ENCODE results near the gene OR8D2. TPM values are rescaled to one million over a fixed set of nuclear protein-coding genes. Genes with fewer than 3 reads are reported as not detected.

Gene OR8D2
- total and polyA plus RNA-seq, 2 donors from 2014 or later = not detected

- H3K36me3 ChIP-seq (ENCODE audit: control insufficient read depth in 2 of 3, insufficient read depth in 3 of 3, low read length in 3 of 3) = no peaks in the 10 kb centered on the region
- FAIRE-seq = no peak
These were observed 24.3 kb upstream of the OR8D2 start for GRCh38 chr11:124344346-124344745.

GRCh38 chr11:124340142-124340447 is 20.1 kb upstream of the OR8D2 start:
- Histone ChIP-seq H3K27me3 (ENCODE audit: control insufficient read depth, insufficient read depth, low read length) (no peaks in the 10 kb centered on the region), H3K9me3 (ENCODE audit: control insufficient read depth in 2 of 3, insufficient read depth in 1 of 3, low read length in 3 of 3) (no peaks in the 10 kb centered on the region), H3K9ac (ENCODE audit: low read length in 3 of 3) (no peak overlapping the region), H3K4me3 (ENCODE audit: low read length in 3 of 3) (no peak overlapping the region), H3K4me1 (ENCODE audit: control insufficient read depth in 2 of 3, insufficient read depth in 2 of 3, low read depth in 1 of 3, low read length in 3 of 3) (no peaks in the 10 kb centered on the region), H3K36me3 (ENCODE audit: control insufficient read depth in 2 of 3, insufficient read depth in 3 of 3, low read length in 3 of 3) (no peaks in the 10 kb centered on the region), H3K27ac (ENCODE audit: low read depth in 2 of 2, low read length in 2 of 2) (no peak overlapping the region)
- no peak for DNase-seq
- intact Hi-C loops (cut with DNase I) = no loop called here
- TF ChIP-seq, protein P1, sequence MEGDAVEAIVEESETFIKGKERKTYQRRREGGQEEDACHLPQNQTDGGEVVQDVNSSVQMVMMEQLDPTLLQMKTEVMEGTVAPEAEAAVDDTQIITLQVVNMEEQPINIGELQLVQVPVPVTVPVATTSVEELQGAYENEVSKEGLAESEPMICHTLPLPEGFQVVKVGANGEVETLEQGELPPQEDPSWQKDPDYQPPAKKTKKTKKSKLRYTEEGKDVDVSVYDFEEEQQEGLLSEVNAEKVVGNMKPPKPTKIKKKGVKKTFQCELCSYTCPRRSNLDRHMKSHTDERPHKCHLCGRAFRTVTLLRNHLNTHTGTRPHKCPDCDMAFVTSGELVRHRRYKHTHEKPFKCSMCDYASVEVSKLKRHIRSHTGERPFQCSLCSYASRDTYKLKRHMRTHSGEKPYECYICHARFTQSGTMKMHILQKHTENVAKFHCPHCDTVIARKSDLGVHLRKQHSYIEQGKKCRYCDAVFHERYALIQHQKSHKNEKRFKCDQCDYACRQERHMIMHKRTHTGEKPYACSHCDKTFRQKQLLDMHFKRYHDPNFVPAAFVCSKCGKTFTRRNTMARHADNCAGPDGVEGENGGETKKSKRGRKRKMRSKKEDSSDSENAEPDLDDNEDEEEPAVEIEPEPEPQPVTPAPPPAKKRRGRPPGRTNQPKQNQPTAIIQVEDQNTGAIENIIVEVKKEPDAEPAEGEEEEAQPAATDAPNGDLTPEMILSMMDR (IDR thresholded peaks at IDR 0.05; ENCODE audit: borderline replicate concordance, extremely low read depth, insufficient read depth) = no peak
- FAIRE-seq = no peak

More at GRCh38 chr11:124344346-124344745, 24.3 kb upstream of the OR8D2 start:
- peaks cover 0 to under 1% (median 0%) of the 10 kb centered on the region in 3 donors for H3K9me3 ChIP-seq (ENCODE audit: control insufficient read depth in 2 of 3, insufficient read depth in 1 of 3, low read length in 3 of 3)
- no peaks in the 10 kb centered on the region for H3K4me1 ChIP-seq (ENCODE audit: control insufficient read depth in 2 of 3, insufficient read depth in 2 of 3, low read depth in 1 of 3, low read length in 3 of 3)
- no peak overlapping the region for H3K4me3 ChIP-seq (ENCODE audit: low read length in 3 of 3)
- no peaks in the 10 kb centered on the region for H3K27me3 ChIP-seq (ENCODE audit: control insufficient read depth, insufficient read depth, low read length)
- TF ChIP-seq, protein P1 (IDR thresholded peaks at IDR 0.05; ENCODE audit: borderline replicate concordance, extremely low read depth, insufficient read depth) = no peak
- H3K27ac ChIP-seq (ENCODE audit: low read depth in 2 of 2, low read length in 2 of 2) = no peak overlapping the region
- intact Hi-C loops (cut with DNase I) = no loop called here
- no peak overlapping the region for H3K9ac ChIP-seq (ENCODE audit: low read length in 3 of 3)
- no peak for DNase-seq

GRCh38 chr11:124339396-124340141 is 19.6 kb upstream of the OR8D2 start:
- DNase-seq = no peak
- H3K9me3 ChIP-seq (ENCODE audit: control insufficient read depth in 2 of 3, insufficient read depth in 1 of 3, low read length in 3 of 3) = no peaks in the 10 kb centered on the region
- H3K9ac ChIP-seq (ENCODE audit: low read length in 3 of 3) = no peak overlapping the region
- FAIRE-seq = no peak
- H3K27me3 ChIP-seq (ENCODE audit: control insufficient read depth, insufficient read depth, low read length) = no peaks in the 10 kb centered on the region
- no peaks in the 10 kb centered on the region for H3K36me3 ChIP-seq (ENCODE audit: control insufficient read depth in 2 of 3, insufficient read depth in 3 of 3, low read length in 3 of 3)
- TF ChIP-seq, protein P1 (IDR thresholded peaks at IDR 0.05; ENCODE audit: borderline replicate concordance, extremely low read depth, insufficient read depth) = no peak
- H3K27ac ChIP-seq (ENCODE audit: low read depth in 2 of 2, low read length in 2 of 2) = no peak overlapping the region
- no peaks in the 10 kb centered on the region for H3K4me1 ChIP-seq (ENCODE audit: control insufficient read depth in 2 of 3, insufficient read depth in 2 of 3, low read depth in 1 of 3, low read length in 3 of 3)
- intact Hi-C loops (cut with DNase I) = no loop called here
- no peak overlapping the region for H3K4me3 ChIP-seq (ENCODE audit: low read length in 3 of 3)

- no peak for FAIRE-seq
- H3K9me3 ChIP-seq (ENCODE audit: control insufficient read depth in 2 of 3, insufficient read depth in 1 of 3, low read length in 3 of 3) = no peaks in the 10 kb centered on the region
- no peaks in the 10 kb centered on the region for H3K27me3 ChIP-seq (ENCODE audit: control insufficient read depth, insufficient read depth, low read length)
- TF ChIP-seq, protein P1 (IDR thresholded peaks at IDR 0.05; ENCODE audit: borderline replicate concordance, extremely low read depth, insufficient read depth) = no peak
- intact Hi-C loops (cut with DNase I) = no loop called here
- H3K27ac ChIP-seq (ENCODE audit: low read depth in 2 of 2, low read length in 2 of 2) = no peak overlapping the region
- H3K36me3 ChIP-seq (ENCODE audit: control insufficient read depth in 2 of 3, insufficient read depth in 3 of 3, low read length in 3 of 3) = no peaks in the 10 kb centered on the region
- no peak overlapping the region for H3K4me3 ChIP-seq (ENCODE audit: low read length in 3 of 3)
- no peaks in the 10 kb centered on the region for H3K4me1 ChIP-seq (ENCODE audit: control insufficient read depth in 2 of 3, insufficient read depth in 2 of 3, low read depth in 1 of 3, low read length in 3 of 3)
- no peak for DNase-seq
- H3K9ac ChIP-seq (ENCODE audit: low read length in 3 of 3) = no peak overlapping the region
These were observed 11.9 kb upstream of the OR8D2 start for GRCh38 chr11:124331873-124332272.

All from kidney (tissue), 14 donors.